HG03354 (cell line): ENCODE results near the gene JAKMIP3.

Experiments
- ATAC-seq: cut with Tn5 transposase; IDR thresholded peaks from one replicate; pipeline ENCODE4 v1.9.1; 2021; ENCODE audit warnings: mild to moderate bottlenecking; ENCODE audit not compliant: unreplicated experiment, poor library complexity, severe bottlenecking

The JAKMIP3 gene

GRCh38 chr10:132065491-132066105 is at the start of gene JAKMIP3:
JAKMIP3 (plus strand) TSS chr10:132065946; CDS start chr10:132104809, 38,863 bp downstream.
- ATAC-seq, result no peak

GRCh38 chr10:132016514-132016913 is 49.2 kb upstream of the JAKMIP3 start:
- no peak for ATAC-seq

GRCh38 chr10:132018446-132018845 is 47.3 kb upstream of the JAKMIP3 start:
- ATAC-seq, result no peak

- ATAC-seq, result no peak
Measured at GRCh38 chr10:132019366-132019765, 46.4 kb upstream of the JAKMIP3 start.

GRCh38 chr10:132020456-132020855 is 45.3 kb upstream of the JAKMIP3 start:
- no peak for ATAC-seq

- ATAC-seq, result no peak
Measured at GRCh38 chr10:132021046-132021445, 44.7 kb upstream of the JAKMIP3 start.

GRCh38 chr10:132021504-132022143 is 44.1 kb upstream of the JAKMIP3 start:
- ATAC-seq, result no peak

GRCh38 chr10:132022241-132022640 is 43.5 kb upstream of the JAKMIP3 start:
- no peak for ATAC-seq

GRCh38 chr10:132023092-132023811 is 42.5 kb upstream of the JAKMIP3 start:
- peak; percentile 85 for ATAC-seq

- no peak for ATAC-seq
Measured at GRCh38 chr10:132027423-132027983, 38.2 kb upstream of the JAKMIP3 start.

GRCh38 chr10:132028706-132029105 is 37.0 kb upstream of the JAKMIP3 start:
- ATAC-seq, result no peak

GRCh38 chr10:132030898-132031463 is 34.8 kb upstream of the JAKMIP3 start:
- no peak for ATAC-seq

- ATAC-seq, result no peak
Measured at GRCh38 chr10:132033632-132034031, 32.1 kb upstream of the JAKMIP3 start.

- no peak for ATAC-seq
Measured at GRCh38 chr10:132035476-132035875, 30.3 kb upstream of the JAKMIP3 start.

GRCh38 chr10:132036153-132036886 is 29.4 kb upstream of the JAKMIP3 start:
- ATAC-seq, result no peak

GRCh38 chr10:132036887-132037675 is 28.7 kb upstream of the JAKMIP3 start:
- ATAC-seq, result no peak

- ATAC-seq, result no peak
Measured at GRCh38 chr10:132037676-132037975, 28.1 kb upstream of the JAKMIP3 start.

- ATAC-seq, result no peak
Measured at GRCh38 chr10:132039371-132039770, 26.4 kb upstream of the JAKMIP3 start.

GRCh38 chr10:132040046-132040445 is 25.7 kb upstream of the JAKMIP3 start:
- ATAC-seq, result no peak
